PC-9 (cell line): ENCODE results near the gene RAB33B.

ENCODE experiments used
- EZH2 ChIP-seq: fragments of 200-600 bp; sonication (generic); IDR thresholded peaks from 2 replicates; pipeline ENCODE4 v1.8.0; 2017; ENCODE audit warnings: antibody characterized with exemption, low read depth
- TF ChIP-seq, protein P1 (sequence below): fragments of 200-600 bp; sonication (generic); conservative IDR thresholded peaks from 2 replicates; pipeline ENCODE4 v1.6.1; 2017; ENCODE audit warnings: mixed run types, antibody characterized with exemption, mild to moderate bottlenecking, moderate library complexity

GRCh38 chr4:139436122-139436521 is 17.8 kb upstream of the RAB33B start:
- TF ChIP-seq, protein P1, sequence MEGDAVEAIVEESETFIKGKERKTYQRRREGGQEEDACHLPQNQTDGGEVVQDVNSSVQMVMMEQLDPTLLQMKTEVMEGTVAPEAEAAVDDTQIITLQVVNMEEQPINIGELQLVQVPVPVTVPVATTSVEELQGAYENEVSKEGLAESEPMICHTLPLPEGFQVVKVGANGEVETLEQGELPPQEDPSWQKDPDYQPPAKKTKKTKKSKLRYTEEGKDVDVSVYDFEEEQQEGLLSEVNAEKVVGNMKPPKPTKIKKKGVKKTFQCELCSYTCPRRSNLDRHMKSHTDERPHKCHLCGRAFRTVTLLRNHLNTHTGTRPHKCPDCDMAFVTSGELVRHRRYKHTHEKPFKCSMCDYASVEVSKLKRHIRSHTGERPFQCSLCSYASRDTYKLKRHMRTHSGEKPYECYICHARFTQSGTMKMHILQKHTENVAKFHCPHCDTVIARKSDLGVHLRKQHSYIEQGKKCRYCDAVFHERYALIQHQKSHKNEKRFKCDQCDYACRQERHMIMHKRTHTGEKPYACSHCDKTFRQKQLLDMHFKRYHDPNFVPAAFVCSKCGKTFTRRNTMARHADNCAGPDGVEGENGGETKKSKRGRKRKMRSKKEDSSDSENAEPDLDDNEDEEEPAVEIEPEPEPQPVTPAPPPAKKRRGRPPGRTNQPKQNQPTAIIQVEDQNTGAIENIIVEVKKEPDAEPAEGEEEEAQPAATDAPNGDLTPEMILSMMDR = no peak
- TF ChIP-seq EZH2 = no peak
